Measurements from ENCODE around the gene MSI2. TPM values are rescaled to one million over a fixed set of nuclear protein-coding genes. Genes with fewer than 3 reads are reported as not detected.

Gene MSI2
- total and polyA plus RNA-seq, 12 donors, result 32.6 to 411 (median 148) TPM

- 56 to 70% (median 66%) methylated on average over 4 to 5 of the region's 5 CpGs for WGBS, 4 donors
- no peaks in the 10 kb centered on the region for H3K36me3 ChIP-seq (replicated peaks in 1 of 2)
- peaks cover 0 to 15% of the 10 kb centered on the region in 2 donors for H3K4me1 ChIP-seq (replicated peaks in 1 of 2)
- intact Hi-C loops (cut with DNase I), result no loop called here
- peak overlapping the region in 1 of 5 donors; percentile 83 for H3K27ac ChIP-seq
- no peaks in the 10 kb centered on the region for H3K9me3 ChIP-seq (replicated peaks in 1 of 3)
- TF ChIP-seq CTCF (IDR thresholded peaks at IDR 0.05) (no peak), POLR2A (IDR thresholded peaks at IDR 0.05) (no peak)
- no peak for DNase-seq
- H3K27me3 ChIP-seq, result no peaks in the 10 kb centered on the region
- no peak overlapping the region for H3K4me3 ChIP-seq
Observed at GRCh38 chr17:57424777-57425188, 168.5 kb downstream of the MSI2 start.

- no peaks in the 10 kb centered on the region for H3K9me3 ChIP-seq (replicated peaks in 1 of 3)
- DNase-seq, result no peak
- peak overlapping the region in 1 of 5 donors; percentile 6 for H3K27ac ChIP-seq
- no peak overlapping the region for H3K4me3 ChIP-seq
- no peaks in the 10 kb centered on the region for H3K27me3 ChIP-seq
- TF ChIP-seq POLR2A (IDR thresholded peaks at IDR 0.05) (no peak), CTCF (IDR thresholded peaks at IDR 0.05) (no peak)
- intact Hi-C loops (cut with DNase I), result no loop called here
- 84 to 90% (median 85%) methylated on average over 5 of the region's 5 CpGs for WGBS, 4 donors
- H3K4me1 ChIP-seq (replicated peaks in 1 of 2), result peaks cover 0 to 15% of the 10 kb centered on the region in 2 donors
- no peaks in the 10 kb centered on the region for H3K36me3 ChIP-seq (replicated peaks in 1 of 2)
Observed at GRCh38 chr17:57425431-57425830, 169.1 kb downstream of the MSI2 start.

- intact Hi-C loops (cut with DNase I), result no loop called here
Observed at GRCh38 chr17:57425903-57426880, 169.9 kb downstream of the MSI2 start.

More at GRCh38 chr17:57425903-57426880, 169.9 kb downstream of the MSI2 start:
- TF ChIP-seq POLR2A (IDR thresholded peaks at IDR 0.05) (no peak), CTCF (IDR thresholded peaks at IDR 0.05) (no peak)
- 84 to 90% (median 86%) methylated on average over 10 of the region's 10 CpGs for WGBS, 4 donors
- Histone ChIP-seq H3K36me3 (replicated peaks in 1 of 2) (no peaks in the 10 kb centered on the region), H3K4me1 (replicated peaks in 1 of 2) (peaks cover 0 to 15% of the 10 kb centered on the region in 2 donors), H3K27me3 (no peaks in the 10 kb centered on the region), H3K4me3 (no peak overlapping the region), H3K9me3 (replicated peaks in 1 of 3) (no peaks in the 10 kb centered on the region), H3K27ac (peak overlapping the region in 1 of 5 donors; percentile 6)
- no peak for DNase-seq

Measured in adrenal gland (tissue), 12 donors.